ELR (cell line): ENCODE data around the gene HNRNPU.
A peak's percentile ranks its signal among the peaks of the same experiment; 100 is the strongest.
"Not testable (repeated sequence)": the region's sequence is repeated elsewhere in the genome, so short reads cannot be mapped to it uniquely, and the experiment has no call there.

Source experiments
- DNase-seq: peaks from one replicate; pipeline ENCODE4 v3.0.0-alpha.2; 2015; ENCODE audit warnings: low read depth

The HNRNPU gene

DNA sequence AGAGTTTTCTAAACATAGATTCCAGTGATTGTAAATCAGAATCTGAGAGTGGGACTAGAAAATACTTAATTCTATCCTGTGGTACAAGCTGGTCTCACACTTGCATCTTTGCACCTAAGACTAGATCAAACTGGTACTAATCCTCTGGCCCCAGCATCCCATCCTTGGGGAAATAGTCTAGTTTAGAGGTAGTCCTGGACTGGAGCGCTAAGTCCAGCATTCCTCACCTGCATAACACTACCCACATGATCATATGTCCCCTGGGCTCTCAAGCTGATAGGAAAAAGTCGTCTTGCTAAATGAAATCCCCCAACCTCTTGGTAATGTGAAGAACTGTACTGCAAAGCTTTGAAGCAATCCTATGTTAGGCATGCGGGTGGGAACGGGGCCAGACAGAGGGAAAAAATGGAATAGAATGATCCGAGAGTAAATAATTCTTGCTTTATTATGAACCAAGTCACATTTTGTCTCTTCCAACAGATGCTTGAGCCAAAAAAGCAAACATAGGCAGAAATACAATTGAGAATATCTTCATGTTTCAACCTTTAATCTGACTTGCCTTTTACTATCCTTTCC is 24.0 kb downstream of the HNRNPU start:
- DNase-seq = no peak

DNA sequence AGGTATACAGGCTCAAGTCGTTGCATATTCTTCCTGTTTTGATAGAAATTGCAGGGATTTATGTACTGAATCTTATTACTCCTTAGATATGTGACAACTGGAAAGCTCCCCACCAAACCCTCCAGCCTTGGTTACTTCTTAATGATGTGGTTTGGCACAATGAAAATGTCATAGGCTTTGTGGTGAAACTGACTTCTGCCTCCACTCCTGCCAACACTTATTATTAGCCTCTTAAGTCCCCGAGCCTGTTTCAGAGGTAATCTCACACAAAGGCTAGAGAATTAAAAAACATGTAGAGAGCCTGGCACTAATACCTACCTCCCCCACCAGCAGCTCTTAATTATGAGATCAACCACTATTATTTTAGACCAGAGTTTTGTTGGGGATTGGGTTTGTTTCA is 24.7 kb downstream of the HNRNPU start:
- DNase-seq = no peak

GRCh38 chr1:244837597-244838258 is 26.6 kb downstream of the HNRNPU start:
- peak; percentile 14 for DNase-seq

DNA sequence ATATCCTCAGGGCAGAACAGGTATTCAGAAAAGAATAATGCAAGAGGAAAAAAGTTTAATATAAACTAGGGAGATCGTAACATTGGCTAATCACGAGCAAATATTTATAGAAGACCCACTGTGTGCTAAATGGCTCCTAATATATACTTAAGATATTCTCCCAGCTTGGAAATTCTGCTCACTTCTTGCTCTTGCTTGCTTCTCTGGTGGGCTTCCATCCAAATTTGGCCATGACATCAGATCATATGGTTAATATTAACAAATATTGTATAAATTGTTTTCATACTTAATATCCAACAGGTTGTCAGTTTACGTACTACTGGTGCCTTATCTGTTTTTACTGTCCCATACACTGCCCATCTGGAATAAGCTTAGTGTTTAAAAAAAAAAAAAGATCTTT is 27.8 kb downstream of the HNRNPU start:
- DNase-seq = peak; percentile 30

- peak; percentile 61 for DNase-seq
These were observed 28.2 kb downstream of the HNRNPU start for GRCh38 chr1:244836135-244836521.

DNA sequence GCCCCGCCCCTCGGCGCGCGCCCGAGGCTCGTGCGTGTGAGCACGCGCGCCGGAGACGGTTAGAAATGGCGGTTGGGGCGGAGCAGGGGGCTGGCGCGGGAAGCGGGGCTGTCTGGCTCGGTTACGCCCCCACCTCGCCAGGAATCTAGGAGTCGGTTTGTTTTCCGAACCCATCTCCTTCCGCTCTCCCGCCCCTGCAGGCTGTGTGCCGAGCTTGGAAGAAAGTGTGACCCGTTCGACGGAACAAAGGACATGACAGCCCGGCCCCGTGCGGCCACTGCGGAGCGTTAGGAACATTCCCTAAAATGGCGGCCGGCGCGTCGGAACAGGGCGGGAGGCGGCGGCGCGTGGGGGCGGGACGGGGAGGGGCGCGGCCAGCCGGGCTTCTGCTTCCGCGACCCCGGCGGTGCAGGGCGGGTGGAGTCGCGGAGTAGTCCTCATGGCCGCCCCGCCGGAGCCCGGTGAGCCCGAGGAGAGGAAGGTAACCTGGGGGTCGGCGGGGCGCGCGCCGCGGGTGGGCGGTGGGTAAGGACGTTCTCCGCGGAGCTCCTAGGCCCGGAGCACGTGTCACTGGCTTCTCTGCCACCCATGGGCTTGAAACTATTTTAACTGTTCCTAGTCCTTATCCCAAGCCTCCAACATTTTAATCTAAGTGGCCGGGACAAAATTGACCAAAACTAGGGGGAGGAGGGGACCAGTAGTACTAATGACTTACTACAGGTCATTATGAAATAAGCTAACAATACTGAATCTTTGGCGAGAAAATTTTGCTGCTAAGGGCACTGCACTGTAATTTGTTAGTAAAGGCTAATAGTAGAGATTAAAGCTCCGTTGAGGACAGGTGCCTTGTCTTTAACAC is 28.8 kb downstream of the HNRNPU start, which contains the start of gene COX20:
COX20 (plus strand) TSS at position 383 of the 859 bp plus-strand sequence; CDS start at position 440, 57 bp downstream.
- peak; percentile 93 for DNase-seq

- DNase-seq = peak; percentile 95
These were observed 29.6 kb downstream of the HNRNPU start for GRCh38 chr1:244834543-244835275.

- DNase-seq = peak; percentile 84
These were observed 30.4 kb downstream of the HNRNPU start for GRCh38 chr1:244833734-244834542.

DNA sequence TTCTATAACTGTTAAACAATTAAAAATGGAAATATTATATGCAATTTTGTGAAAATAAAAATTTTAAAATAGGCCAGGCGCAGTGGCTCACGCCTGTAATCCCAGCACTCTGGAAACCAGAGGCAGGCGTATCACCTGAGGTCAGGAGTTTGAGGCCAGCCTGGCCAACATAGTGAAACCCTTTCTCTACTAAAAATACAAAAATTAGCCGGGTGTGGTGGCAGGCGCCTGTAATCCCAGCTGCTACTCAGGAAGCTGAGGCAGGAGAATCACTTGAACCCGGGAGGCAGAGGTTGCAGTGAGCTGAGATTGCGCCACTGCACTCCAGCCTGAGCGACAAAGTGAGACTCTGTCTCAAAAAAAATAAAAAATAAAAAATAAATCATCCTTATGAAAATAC is 31.1 kb downstream of the HNRNPU start:
- DNase-seq = not testable (repeated sequence)

- DNase-seq = no peak
These were observed 33.7 kb downstream of the HNRNPU start for GRCh38 chr1:244830639-244831038.

DNA sequence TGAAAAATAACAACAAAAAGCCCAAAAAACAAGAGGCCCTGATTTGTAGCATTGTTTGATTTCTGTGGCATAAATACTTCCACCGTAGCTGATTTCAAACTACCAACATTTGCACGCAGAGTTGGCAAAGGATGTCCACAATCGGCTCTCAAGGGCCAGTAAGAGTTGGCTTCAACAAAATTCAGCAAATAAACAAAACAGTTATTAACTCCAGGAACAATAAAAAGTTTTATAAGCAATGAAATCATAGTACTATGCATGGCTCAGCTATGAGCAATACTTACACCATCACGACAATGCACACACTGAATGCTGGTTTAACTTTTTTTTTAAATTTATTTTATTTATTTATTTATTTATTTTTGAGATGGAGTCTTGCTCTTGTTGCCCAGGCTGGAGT is 37.6 kb downstream of the HNRNPU start:
- DNase-seq = peak; percentile 37

DNA sequence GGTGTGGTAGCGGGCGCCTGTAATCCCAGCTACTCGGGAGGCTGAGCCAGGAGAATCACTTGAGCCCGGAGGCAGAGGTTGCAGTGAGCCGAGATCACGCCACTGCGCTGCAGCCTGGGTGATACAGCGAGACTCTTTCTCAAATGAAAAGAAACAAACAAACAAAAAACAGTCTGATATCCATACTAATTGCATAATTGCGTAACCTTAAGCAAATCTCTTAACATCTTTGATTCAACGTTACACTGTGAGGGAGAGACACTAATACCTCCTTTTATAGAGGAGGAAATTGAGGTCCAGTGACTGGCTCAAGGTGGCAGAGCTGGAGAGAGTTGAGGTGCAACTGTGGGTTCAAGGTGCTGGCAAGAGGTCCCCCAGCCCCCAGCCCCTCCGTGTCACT is 41.5 kb downstream of the HNRNPU start:
- DNase-seq = no peak

GRCh38 chr1:244821134-244821533 is 43.2 kb downstream of the HNRNPU start:
- peak; percentile 32 for DNase-seq

DNA sequence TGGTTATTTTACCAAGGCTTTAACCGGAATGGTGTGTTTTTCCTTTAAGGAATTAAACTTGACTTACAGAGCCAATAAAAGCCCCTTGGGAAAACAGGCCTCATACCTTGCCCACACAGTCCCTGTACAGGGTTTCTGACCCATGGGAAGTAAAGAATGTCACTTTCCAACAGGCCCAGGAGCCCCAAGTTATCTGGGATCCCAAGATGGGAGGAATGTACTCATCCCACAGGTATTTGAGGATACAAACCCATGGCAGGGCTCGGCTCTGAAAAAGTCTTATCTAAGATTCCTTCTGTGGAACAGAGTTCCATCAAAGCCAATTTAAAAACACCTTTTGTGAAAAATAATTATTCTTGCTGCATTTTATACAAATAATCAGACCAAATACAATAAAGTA is 44.2 kb downstream of the HNRNPU start:
- no peak for DNase-seq

GRCh38 chr1:244817415-244817894 is 46.9 kb downstream of the HNRNPU start:
- DNase-seq = no peak

GRCh38 chr1:244815600-244816099 is 48.7 kb downstream of the HNRNPU start:
- no peak for DNase-seq

- no peak for DNase-seq
These were observed 51.0 kb downstream of the HNRNPU start for GRCh38 chr1:244813327-244813726.

DNA sequence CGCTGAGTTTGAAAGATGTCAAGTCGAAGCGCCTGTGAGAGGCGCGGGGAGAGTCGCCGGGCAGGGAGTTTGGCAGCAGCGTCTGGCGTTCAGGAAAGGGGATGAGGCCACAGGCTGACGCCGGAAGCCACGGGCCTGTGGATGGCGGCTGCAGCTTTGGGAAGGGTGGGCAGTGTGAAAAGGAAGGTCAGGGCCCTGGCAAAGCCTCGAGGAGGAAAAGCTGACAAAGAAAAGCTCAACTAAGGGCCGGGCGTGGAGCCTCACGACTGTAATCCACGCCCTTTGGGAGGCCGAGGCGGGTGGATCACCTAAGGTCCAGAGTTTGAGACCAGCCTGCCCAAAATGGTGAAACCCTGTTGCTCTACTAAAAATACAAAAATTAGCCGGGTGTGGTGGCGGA is 54.1 kb downstream of the HNRNPU start:
- no peak for DNase-seq

DNA sequence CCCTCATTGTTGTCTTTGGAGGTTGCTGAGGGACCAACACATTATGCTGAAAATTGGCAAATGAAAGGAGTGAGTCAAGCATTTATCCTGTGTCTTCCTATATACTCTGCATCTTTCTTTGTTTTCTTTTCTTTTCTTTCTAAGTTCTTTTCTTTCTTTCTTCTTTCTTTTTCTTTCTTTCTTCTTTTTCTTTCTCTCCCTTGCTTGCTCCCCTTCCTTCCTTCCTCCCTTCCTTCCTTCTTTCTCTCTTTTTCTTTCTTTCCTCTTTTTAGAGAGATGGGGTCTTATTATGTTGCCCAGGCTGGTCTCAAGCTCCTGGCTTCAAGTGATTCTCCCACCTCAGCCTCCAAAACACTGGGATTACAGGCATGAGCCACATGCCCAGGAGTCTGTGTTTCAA is 57.2 kb downstream of the HNRNPU start:
- no peak for DNase-seq

DNA sequence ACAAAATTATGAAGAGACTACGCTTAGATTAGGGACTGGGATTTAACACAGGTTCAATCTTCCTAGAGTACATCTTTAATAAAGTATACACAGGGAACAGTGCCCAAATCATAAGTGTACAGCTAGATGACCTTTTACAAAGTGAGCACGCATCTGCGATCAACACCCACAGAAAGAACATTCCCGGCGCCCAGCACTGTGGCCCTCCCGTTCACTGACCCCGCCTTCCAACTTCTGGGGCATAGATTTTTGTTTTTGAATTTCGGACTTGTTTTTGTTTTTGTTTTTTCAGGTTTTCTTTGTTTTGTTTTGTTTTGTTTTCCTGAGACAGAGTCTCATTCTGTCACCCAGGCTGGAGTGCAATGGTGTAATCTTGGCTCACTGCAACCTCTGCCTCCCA is 59.5 kb downstream of the HNRNPU start:
- no peak for DNase-seq
